Measurements from ENCODE around the gene RNF41.
"Not testable (repeated sequence)": the region's sequence is repeated elsewhere in the genome, so short reads cannot be mapped to it uniquely, and the experiment has no call there.

RNF41 gene

GRCh38 chr12:56163533-56164344 lies 58.0 kb downstream of the RNF41 start:
- no peak for DNase-seq

- DNase-seq, result no peak
Observed at GRCh38 chr12:56162468-56163290, 59.0 kb downstream of the RNF41 start.

DNA sequence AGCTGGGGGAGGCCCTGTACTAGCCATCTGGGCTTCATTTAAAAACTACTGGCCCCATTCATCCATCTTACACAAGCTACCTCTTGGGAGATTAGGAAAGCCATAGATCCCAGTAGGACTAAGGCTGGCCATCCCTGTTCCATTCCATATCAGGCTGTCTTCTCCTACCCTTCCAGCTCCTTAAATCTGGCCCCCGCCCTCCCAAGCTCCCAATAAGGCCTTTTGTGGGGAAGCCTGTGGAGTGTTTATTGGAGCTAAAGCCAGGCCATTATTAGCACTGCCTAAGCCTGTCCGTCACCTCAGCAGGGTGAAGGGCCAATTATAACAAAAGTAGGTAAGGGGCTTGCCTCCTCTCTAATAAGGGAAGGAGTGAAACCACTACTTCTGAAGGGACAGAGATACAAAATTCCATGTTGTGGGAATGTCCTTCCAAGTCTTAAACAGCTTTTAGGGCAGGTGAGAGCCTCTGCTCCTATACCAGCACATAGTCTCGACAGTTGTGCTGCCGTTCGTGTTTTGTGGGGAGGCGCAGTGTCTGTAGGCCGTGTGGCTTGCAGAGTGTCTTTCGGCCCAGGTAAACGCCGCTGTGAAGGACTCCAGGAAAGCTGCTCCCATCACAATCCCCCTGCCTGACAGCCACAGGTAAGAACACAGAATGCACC lies 59.9 kb downstream of the RNF41 start:
- DNase-seq, result no peak

- no peak for DNase-seq
Observed at GRCh38 chr12:56160894-56161689, 60.6 kb downstream of the RNF41 start.

- no peak for DNase-seq
Observed at GRCh38 chr12:56160193-56160763, 61.4 kb downstream of the RNF41 start.

GRCh38 chr12:56159482-56160192 lies 62.1 kb downstream of the RNF41 start:
- no peak for DNase-seq

GRCh38 chr12:56158926-56159461 lies 62.7 kb downstream of the RNF41 start:
- DNase-seq, result no peak

- peak; percentile 93 for DNase-seq
Observed at GRCh38 chr12:56158029-56158925, 63.4 kb downstream of the RNF41 start, which contains the start of gene MYL6. TSS of gene MYL6 (plus strand) at chr12:56158359. CDS start at chr12:56158402, 43 bp downstream.

DNA sequence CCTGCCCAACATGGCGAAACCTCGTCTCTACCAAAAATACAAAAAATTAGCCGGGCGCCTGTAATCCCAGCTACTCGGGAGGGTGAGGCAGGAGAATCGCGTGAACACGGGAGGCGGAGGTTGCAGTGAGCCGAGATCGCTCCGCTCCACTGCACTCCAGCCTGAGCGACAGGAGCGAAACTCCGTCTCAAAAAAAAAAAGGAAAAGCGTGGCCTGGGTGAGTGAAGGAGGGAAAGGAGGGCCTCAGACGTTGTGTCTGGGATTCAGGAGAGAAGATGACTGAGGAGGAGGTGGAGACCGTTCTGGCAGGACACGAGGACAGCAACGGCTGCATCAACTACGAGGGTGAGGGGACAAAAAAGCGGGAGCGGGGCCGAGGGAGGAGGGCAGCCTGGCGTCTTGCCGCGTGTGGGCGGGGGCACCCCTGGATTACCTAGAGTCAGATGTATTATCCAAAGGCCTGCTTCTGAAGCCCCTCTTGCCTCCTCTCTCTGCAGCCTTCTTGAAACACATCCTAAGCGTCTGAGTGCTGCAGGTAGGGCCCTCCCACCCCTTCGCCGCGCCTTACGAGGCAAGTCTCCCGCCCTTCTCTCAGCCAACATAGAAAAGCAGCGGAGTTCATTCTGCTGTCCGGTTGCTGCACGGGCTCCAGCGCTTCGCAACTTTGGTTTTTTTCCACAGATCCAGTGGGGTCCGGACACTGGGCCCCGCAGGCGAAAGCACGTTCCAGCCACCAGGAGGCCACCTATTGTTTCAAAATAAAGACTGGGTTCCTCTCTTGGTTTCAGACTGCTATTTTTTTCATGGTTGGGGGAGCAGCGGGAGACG lies 64.3 kb downstream of the RNF41 start:
- DNase-seq, result peak; percentile 69

- not testable (repeated sequence) for DNase-seq
Observed at GRCh38 chr12:56156464-56157200, 65.1 kb downstream of the RNF41 start.

- no peak for DNase-seq
Observed at GRCh38 chr12:56155256-56155845, 66.4 kb downstream of the RNF41 start.

DNA sequence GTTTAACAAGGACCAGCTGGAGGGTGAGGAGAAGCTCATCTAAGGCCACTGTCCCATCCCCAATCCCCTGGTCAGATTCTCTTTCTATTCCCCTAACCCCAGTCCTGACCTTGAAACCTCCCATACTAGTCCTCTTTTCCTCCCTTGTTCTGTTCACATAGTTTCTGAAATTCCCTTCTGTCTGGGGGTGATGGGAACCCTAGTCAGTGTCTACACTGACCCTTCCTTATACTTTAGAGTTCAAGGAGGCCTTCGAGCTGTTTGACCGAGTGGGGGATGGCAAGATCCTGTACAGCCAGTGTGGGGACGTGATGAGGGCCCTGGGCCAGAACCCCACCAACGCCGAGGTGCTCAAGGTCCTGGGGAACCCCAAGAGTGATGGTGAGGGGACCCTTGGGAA lies 66.9 kb downstream of the RNF41 start:
- DNase-seq, result no peak

DNA sequence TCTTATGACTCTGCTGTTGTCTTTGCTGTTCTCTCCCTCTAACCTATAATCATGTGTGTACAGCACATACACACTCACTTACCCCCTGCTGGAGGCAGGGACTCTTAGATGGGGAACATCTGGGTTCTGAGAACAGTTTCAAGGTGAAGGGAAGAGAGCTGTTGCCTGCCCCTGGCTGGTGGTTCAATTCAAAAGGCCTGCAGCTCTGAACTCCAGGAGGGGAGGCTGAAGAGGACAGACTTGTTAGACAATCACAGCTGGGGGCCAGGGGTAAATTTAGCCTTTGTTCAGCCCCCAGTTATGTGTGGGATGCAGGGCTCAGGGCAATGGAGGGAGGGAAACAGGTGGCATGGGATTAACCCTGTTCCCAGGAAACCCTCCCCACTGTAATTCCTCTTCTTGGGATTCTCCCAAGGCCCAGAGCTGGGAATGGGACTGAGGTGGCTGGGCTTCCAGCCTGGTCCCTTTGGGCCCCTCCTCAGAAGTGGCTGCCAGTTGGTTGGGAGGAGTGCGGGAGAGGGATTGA lies 67.4 kb downstream of the RNF41 start:
- DNase-seq, result no peak

DNA sequence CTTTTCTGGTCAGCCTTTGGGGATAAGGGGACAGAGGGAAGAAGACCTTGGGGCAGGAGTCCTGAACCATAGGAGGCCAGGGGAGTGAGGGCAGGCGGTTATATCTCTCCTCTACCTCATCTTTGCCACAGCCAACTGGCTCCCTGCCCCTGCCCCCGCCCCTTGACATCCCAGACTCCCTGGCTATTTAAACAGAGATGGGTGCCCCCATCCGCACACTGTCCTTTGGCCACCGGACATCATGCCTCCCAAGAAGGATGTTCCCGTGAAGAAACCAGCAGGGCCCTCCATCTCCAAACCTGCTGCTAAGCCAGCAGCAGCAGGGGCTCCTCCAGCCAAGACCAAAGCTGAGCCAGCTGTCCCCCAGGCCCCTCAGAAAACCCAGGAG lies 68.0 kb downstream of the RNF41 start:
- no peak for DNase-seq

DNA sequence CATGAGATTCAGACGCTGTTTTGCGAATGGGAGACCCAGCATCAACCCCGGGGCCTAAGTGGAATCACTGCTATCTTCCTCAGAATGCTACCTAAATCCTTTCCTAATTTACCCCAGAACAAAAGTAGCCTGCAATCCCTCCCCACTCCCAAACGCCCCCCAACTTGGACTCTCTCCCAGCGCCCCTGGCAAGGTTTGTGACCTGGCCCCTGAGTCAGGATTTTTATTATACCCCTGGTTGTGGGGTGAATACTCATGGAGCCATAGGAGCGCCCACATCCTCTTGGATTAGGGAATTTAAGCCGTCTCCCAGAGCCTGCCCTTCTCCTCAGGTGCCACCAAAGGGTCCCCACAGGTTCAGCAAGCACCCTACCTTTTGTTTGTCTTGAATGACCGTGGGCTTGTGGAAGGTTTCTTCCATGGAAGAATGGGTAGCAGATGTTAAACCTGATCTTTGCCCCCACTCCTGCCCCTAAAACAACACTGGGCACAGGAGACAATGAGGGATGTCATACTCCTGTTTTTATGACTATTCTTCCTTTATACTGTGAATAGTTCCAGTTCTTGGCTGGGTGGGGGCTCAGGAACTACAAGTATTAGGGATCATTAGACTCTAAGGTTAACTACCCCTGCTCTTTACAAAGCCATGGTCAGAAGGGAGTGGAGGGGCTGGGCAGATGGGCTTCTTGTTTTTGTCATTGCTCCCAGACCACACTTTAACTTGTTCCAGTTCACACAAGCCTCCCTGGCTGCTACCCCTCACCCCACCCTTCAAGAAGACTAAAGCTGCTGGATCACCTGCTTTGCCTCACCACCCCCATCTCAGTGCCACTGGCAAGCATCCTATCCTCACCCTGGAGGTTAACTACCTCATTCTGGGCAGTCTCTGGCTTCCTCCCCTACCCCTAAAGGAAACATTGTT lies 68.7 kb downstream of the RNF41 start:
- no peak for DNase-seq

All from NCI-H1092 (cell line).